Hindlimb muscle (tissue), 1 donor: ENCODE results near the gene UMAD1. TPM values are rescaled to one million over a fixed set of nuclear protein-coding genes. Genes with fewer than 3 reads are reported as not detected.

Source experiments
- DNase-seq: peaks from one replicate; pipeline ENCODE4 v3.0.0-alpha.2; 2013
- polyA plus RNA-seq: library from polyadenylated mRNA; unstranded; fragments of 120-200 nt; gene quantifications from one replicate; pipeline ENCODE4 v1.2.1, GENCODE V29; 2013; ENCODE audit not compliant: insufficient read length

The UMAD1 gene
- polyA plus RNA-seq, 1 donor: 8.0 TPM

DNA sequence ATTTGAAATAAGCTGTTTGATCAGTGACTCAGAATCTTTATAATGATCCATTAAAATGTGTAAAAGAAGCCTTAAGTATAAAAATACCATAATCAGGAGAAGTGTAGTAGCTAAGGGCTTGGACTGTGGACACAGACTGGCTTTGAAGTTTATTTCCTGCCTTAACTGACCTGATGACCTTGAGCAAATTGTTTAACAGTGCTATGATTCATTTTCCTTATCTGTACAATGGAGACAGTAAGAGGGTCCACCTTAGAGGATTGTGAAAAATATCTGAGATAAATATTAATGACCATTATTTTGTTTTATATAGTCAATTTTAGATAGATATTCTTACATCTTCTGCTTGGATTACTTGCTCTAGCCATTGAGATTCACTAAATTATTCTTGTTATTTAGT, 91.2 kb downstream of the UMAD1 start:
- DNase-seq: no peak

DNA sequence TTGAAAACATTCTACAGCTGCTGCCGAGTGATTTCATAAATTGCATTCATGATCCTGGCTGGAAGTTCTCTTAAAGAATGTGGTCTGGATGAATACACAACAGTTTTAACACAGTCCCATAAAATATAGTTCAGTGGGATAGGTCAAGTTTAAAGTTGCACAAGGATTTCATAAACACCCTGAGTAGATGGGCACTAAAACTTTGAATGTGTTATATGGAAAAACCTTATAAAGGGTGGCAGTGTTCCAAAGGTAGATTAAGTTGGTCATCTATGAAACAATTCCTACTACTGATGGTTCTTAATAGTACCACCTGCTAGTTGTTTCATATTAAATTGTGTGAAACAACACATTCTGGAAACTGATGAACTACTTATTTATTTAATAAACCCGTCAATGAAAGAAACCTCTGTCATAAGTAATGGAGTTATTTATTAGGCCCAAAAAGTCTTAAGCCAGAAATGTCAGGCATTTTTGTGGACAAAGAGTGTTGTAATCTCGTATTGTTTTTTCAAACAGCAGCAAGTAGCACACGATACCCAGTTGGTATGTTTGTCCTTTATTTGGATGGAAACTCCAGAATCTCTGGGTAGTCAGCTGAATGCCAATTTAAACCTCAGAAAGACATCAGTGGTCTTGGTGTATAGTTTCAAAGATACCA, 92.2 kb downstream of the UMAD1 start:
- peak; percentile 40 for DNase-seq

DNA sequence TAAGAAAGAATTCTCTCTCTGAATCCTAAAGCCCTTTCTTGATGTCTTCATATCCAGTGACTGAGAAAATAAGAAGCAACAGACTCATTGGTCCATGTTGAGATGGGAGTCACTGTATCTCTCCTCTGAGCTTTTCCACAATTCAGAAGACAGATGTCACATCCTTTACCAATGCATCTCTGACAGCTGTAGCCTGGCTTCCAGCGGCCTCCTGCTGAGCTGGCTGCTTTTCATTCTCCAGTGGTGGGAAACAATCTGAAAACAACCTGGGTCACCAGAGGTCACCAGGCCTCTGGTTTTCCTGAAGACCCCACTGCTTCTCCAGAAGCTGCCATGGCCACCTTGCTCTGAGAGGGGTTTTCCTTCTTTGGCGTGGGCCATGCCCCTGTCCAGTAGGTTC, 96.1 kb downstream of the UMAD1 start:
- DNase-seq: no peak

DNA sequence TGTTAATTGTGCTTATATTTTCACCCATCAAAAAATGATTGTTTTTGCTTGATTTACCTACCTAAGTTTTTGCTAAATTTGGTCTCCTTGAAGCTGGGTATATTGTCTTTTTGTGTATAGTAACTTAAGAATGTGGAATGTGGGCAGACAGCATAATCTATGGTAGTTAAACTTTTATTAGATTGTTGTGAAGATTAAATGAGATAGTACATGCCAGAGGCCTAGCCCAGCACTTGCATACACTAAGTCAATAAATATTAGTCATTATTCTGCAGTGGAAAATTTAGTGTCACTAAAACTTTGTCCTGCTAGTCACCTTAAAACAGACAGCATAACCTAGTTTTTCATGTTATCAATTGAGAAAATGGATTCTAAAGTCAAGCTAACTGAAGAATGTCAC, 97.1 kb downstream of the UMAD1 start:
- no peak for DNase-seq

DNA sequence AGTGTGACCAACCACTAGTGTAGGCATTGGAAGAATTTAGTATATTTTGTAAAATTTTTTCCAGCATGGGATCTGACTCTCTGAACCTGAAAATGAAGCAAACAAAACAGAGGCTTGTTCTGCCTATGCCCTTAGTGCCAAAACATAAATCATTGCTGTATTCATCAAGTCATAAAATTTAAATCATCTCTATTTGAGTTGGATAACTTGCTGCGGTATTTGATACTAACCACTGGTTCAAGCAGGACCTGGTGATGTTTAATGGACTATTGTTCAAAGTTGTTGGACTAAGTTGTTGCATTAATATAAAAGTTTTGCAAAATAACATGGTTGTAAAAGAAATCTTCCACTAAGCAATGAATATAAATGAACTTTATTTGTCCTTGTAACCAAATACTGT, 97.6 kb downstream of the UMAD1 start:
- DNase-seq: no peak

DNA sequence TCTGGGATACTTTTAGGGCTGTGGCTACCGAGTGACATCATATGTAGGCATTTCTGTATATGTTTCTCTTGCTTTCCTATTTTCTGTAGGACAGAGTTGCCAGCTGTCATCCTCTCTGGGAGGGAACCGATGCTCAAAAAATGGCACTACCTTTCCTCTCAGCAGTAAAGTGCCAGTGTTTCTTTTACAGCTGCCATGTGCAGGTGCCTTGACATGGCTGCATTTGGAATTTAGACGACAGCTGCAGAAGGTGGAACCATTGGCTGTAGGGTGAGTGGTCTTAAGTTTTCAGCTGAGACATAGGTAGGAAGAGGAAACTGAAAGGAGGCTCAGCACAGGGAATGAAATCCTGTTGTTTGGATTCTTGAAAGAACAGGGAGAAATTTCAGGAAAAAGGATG, 98.1 kb downstream of the UMAD1 start:
- no peak for DNase-seq

DNA sequence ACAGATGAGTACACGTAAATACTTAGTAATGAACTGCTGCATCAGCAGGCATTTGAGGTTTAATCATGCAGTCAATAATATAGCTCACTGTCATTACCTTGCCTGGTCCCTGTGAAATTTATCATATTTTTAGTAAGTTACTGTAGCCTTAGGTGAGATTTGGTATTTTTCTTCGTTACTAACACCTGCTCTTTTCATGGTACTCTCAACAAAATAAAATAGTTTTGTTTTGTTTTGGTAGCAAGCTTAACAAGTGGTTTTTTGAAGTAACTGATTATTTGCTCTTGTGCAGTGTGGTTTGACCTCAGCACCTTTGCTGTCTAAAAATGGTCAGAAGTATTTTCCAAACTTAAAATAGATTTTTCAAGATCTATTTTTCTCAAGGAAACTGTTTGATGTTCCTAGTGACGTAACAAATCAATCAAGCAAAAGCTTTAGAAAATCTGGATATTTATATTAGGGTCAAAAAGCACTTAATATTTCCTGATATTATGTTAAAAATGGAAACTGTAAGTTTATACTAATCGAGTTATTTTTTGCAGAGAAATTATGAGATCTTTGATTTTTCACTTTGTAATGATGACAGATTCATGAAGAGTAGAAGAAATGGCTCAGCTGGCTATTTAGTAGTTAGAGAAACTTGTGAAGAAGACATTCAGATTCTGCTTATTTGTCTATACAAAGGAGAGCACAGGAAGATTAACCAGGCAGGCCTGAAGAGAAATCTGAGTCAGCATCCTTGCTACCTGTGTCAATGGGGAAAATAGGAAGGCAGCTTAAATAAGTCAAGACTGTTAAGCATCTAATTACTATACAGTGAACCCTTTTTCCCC, 98.9 kb downstream of the UMAD1 start:
- no peak for DNase-seq

DNA sequence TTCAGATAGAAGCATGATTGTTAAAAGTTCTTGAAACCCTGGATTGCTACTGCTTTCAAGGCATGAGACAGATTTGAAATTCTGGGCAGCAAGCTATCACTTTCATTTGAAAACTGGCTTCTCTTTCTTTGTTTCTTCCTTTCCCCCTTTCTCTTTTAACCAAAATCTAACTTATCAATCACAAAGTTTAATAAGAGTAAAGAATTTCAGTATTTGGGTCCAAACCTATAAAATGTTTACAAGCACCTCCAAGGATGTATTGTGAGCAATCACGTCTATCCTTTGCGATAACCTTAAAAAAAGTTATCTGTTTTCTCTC, 99.4 kb downstream of the UMAD1 start:
- DNase-seq: no peak

DNA sequence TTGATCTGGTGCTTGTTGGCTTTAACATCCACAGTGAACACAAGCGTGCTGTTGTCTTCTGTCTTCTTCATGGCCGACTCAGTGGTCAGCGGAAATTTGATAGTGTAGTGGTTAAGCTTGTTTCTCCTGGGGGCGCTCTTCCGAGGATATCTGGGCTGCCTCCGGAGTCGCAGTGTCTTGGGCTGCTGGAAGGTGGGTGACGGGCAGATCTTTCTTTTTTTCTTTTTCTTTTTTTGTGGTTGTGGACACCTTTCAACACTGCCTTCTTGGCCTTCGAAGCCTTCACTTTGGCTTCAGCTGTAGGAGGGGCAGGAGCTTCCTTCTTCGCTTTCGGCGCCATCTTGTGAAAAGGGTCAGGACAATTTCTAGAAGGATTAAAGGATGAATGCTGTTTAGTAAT, 101.7 kb downstream of the UMAD1 start:
- DNase-seq: no peak

DNA sequence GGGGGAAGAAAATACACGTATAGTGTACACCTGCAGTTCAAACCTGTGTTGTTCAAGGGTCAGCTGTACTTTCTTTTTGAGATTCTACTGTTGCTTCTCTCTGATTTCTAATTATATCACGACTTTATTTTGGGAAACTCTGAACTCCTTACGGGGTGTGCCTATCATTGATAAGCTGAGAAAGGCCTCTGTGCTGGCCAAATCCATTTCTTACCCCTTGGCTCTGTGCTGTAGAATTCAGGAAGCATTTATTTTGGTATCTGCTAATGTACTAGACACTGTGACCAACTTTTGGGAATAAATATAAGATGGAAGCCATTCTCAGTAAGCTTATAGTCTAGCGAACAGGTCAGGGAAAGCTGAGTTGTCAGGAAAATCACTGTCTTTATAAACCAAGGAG, 104.7 kb downstream of the UMAD1 start:
- DNase-seq: no peak

DNA sequence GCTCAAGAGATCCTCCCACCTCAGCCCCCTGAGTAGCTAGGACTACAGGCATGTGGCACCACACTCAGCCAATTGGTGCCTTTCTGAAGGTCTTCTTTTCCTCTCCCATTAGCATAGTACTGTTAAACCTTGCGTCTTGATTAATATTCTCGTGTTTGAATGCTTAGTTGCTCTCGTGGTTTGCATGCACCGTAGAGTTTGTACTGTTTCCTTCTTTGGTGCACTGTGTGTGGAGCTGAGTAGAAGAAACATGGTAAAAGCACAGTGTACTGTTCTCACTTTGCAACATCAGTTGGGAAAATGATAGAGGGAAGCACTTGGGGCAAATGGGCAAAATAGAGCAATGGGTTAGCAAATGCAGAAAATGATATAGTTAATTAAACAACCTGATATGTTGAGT, 105.4 kb downstream of the UMAD1 start:
- no peak for DNase-seq

DNA sequence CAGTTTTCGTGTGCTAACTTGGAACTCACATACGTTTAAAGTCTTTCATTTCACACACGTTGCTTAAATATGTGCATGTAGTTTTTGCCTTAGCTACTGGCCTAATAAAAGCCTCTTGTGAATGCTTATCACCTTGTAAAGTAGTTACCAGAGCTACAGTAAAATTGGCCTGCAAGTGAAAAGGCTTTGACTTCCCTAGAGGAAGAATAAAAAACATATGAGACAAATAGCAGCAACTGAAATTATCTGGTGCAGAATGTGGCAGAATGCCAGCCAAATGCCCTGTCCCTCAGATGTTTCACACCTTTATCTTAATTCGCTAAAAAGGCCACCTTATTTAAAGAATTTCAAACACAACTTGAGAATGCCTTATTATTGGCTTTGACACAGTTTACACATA, 105.9 kb downstream of the UMAD1 start:
- DNase-seq: no peak

DNA sequence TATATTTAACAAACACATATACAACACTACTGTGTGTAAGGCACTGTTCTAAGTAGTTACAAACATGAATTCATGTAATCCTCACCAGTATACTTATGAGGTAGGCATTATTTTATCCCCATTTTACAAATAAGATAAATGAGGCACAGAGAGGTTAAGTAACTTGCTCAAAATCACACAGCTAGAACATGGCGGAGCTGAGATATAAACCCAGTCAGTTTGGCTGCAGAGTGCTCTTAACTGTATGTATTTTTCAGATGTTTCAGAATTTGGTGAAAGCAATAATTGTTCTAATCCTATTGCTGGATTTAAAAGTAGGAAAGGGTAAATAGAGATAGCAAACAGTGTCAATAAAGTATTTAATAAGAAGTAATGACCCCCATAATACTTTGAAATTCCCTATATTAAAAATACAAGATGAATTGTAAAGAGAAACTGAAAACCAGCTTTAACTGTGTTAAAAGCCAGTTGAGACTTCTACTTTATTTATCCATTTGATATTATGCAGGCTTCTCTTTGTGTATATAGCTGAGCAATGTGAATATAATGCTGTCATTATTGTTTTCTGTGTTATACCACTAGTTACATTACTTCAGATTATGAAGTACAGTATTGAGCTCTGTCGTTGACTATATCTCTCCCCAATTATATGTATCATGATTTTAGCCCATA, 110.2 kb downstream of the UMAD1 start:
- no peak for DNase-seq

DNA sequence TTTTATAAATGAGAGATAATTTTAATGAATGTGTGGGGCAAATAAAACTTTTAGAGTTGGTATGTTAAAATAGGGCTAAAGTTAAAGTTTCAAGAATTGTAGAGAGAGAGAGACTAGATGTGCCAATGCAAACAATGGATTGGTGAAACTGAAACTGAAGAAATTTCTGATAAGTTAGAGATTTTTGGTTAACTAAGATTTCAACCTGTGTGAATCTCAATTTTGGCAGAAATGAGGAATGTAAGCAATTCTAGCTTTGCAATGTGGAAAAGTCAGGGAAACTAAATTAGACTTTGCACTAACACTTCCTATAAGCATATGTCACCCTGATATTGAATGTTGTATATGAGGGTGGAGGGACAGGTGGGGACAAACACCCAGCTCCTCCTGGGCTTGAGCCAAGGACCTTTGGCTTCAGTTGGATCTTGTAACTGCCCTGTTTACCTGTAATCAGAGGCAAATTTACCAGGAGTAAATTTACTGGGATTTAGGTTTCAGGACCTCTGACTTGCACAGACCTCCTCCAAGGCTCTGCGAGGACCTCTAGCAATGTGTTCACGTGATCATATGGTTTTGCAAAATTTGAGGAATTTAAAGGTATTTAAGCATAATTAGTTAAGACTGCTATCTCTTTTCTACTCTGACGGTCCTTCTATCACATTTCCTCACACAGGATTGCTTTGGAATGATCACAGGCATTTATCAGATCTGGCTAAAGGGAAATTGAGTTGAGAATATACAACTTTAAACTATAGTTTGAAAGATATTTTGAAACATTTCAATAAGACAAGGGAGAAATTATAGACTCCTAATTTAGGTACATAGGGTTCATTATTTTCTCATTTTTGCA, 110.9 kb downstream of the UMAD1 start:
- DNase-seq: no peak

DNA sequence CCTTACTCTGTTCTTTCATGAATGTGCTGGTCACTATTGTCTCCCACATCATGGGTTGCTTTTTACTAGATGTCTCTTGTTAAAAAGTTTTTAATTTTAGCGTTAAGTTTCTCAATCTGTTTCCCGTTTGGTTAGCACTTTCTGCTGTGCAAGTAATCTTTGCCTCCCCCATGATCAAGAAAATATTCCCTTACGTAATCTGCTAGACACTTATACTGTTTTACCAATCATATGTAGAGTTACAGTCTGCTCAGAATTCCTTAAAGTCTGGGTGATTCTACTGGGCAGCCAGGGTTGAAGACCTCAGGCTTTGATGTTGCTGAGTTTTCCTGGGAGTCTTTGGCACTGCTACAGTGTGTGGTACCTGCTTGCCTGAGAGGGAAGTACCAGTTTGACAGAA, 116.0 kb downstream of the UMAD1 start:
- DNase-seq: no peak

DNA sequence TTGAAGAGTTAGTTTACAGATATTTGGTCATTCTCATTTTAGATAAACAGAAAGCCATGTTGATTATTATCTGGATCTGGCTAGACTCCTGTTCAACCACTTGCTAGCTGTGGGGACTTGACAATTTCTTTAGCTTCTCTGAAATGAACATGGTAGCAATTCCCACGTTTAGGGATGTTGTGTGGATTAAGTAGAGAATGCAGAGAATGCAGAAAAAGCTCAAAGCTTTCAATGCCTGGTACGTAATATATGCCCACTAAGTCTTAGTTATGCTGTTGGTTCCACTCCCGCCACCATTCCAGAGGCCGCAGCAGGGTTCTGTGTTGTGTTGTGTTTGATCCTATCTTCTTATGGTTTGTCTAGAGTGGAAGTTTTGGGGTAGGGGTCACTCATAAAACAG, 117.0 kb downstream of the UMAD1 start:
- DNase-seq: no peak

DNA sequence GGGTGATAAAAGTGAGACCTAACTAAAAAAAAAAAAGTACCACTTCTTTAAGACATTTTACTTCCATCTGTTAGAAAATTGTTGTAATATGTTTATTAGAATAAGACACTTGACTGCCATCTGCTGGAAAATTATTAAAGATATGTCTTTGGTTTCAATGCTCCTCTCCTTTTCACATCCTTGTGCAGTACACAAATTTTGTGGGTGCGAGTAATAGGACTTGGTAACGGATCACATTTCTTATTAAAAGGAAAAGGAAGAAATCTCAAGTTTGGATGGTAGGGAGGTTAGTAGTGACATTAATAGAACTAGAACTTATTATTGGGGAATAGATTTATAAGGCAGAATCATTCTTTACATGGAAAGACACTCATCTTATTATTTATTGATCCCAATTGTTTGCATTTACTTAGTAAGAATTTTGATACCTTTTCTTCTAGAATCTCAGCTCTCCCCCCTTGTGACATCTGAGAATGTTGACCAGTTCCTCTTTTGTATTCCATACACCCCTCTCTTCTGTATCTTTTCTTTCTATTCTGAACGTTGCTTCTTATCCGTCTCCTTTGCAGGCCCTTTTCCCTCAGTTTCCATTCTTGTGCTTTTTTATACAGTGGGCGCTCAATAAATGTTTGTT, 120.9 kb downstream of the UMAD1 start:
- DNase-seq: peak; percentile 54

DNA sequence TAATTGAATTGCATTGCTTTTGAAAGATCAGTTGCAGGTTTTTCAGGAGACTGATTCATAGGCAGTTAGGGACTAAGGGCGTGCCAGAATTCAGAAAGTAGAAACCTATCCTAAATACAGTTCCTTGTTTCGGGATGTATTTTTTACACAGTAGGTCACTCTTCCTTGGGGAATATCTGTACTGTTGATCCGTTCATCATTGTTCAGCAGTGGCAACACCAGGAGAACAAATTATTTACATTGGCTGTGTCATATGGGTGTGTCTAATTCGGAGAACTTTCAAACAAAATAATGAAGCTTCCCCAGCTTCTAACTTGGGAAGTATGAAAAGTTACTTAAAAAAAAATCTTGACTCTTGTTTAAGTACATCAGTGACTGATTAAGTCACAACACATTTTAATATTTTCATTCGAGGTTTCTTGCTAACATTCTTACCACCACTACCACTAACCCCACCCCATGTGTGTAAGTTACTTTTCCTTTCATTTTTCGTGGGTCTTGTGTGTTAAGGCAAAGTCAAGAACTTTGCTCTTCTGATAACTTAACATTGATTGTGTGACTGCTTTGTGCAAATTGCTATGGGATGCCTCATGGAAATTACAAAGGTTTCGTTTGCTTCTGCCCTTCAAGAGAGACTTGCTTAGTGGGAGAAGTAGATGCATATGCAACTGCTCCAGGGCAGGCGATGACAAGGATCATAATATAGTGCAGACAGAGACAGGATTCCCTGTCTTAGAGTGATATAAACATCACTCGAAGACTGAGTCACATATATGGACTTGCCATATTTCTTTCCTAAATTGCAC, 121.6 kb downstream of the UMAD1 start:
- DNase-seq: no peak

DNA sequence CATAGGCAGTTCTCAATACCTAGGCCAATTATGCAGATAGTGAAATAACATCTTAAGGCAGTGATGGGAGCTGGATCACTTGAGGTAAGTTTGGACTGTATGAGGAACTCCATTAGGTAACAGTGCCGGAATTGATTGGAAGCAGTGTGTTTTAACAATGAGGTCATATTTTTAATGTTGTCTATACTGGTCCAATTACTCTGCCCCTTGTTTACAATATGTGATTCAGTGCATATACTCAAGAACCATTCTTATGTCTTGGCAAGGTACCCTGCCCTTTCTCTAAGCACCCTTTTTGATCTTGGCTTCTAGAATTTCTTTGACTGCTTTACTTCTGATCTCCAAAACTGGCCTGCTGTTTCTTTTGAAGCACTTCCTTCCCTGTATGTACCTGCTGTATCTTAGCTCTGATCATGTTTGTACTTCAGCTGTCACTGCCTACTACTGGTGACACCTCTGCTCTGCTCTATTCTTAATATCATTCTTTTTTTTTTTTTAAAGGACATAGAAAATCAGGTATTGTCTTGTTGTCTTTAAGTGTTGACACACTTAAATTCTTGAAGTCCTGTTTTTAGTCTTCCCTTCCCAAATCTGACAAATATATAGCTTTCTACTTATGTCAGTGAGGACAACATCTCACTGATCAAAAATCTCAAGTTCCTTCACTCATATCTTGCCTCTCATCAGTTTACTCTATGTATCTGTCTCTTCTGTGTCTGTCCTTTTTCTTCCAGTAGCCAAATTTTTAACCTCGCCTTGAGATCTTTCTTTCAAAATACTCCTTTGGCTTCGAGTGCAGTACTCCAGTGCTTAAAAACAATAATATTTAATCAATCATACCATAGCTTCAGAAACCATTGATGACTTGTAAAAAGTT, 124.2 kb downstream of the UMAD1 start:
- DNase-seq: no peak

DNA sequence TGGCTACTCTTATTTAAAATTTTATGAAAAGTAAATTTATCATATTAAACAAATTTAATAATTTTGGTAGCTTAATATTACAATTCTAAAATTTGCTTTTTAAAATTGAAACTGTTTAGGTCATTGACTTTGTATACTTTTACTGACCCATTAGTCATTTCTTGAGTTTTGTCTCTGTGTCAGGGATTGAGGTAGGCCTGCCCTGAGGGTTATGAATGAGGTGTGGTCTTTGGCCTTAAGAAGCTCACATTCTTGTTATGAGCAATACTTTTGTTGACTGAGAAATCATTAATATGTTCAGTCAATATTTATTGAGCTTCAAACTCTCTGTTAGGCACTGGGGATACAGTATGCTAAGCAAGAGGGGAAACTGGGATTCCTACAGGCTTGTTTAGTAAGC, 124.9 kb downstream of the UMAD1 start:
- DNase-seq: no peak

DNA sequence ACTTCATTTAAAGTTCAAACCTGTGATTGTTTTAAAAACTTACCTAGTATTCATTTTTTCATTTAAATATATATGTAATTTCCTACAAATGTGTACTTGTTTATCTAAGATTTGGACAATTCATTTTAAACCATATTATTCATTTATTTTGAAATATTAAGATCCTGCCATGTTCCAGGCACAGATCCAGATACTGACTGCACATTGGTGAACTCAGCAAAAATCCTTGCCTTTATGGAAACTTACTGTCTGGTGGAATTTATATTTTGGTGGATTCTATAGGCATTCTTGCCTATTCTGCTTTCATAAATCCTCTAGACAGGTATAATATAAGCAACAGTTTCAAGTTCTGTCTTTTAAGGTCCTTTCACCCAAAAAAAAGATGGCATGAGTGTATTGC, 126.1 kb downstream of the UMAD1 start:
- DNase-seq: no peak
